SK-N-MC (cell line): ENCODE data around the gene PLEKHA3.

Experiments
- DNase-seq: peaks from one replicate; pipeline ENCODE4 v3.0.0-alpha.2; 2011; ENCODE audit warnings: low read depth, low spot score
- H3K27ac ChIP-seq: fragments of 200-600 bp; sonication (generic); 2 replicates; pipeline ENCODE4 v1.5.1; 2016; ENCODE audit warnings: mixed run types
- H3K36me3 ChIP-seq: fragments of 200-600 bp; sonication (generic); 2 replicates; pipeline ENCODE4 v1.6.1; 2017; ENCODE audit warnings: antibody characterized with exemption, low read length, mixed read lengths; ENCODE audit not compliant: insufficient read depth
- H3K4me3 ChIP-seq: fragments of 200-600 bp; sonication (generic); 2 replicates; pipeline ENCODE4 v1.5.1; 2016
- H3K9ac ChIP-seq: fragments of 200-600 bp; sonication (generic); 2 replicates; pipeline ENCODE4 v1.8.0; 2017; ENCODE audit warnings: mixed run types, mixed read lengths; ENCODE audit not compliant: insufficient read length
- H3K9me3 ChIP-seq: fragments of 200-600 bp; sonication (generic); 2 replicates; pipeline ENCODE4 v1.6.1; 2017; ENCODE audit warnings: low read depth, mild to moderate bottlenecking, antibody characterized with exemption, low read length, moderate library complexity, mixed read lengths
- EZH2 ChIP-seq: fragments of 200-600 bp; sonication (generic); IDR thresholded peaks from one replicate; pipeline ENCODE4 v1.6.1; 2017; ENCODE audit warnings: antibody characterized with exemption
- FOXP2 ChIP-seq: optimal IDR thresholded peaks from 2 replicates; pipeline ENCODE3; 2011; ENCODE audit warnings: mild to moderate bottlenecking, moderate library complexity; ENCODE audit not compliant: insufficient read depth; ENCODE audit errors: extremely low read length, control extremely low read depth
- POLR2AphosphoS5 ChIP-seq: IDR thresholded peaks from 2 replicates; pipeline ENCODE4 v1.6.1; 2012; ENCODE audit warnings: mild to moderate bottlenecking, low read depth, low read length, borderline replicate concordance

The PLEKHA3 gene

GRCh38 chr2:178480227-178481181 is at the start of gene PLEKHA3:
Gene PLEKHA3, plus strand, starts transcription at chr2:178480457. Its CDS starts 413 bp downstream, at chr2:178480870.
- Histone ChIP-seq H3K9ac (peak within 1 kb of the TSS; percentile 75), H3K36me3 (no peaks in the 10 kb centered on the region), H3K27ac (peak within 1 kb of the TSS; percentile 22; the same call in 1 of the 2 replicates), H3K4me3 (peak within 1 kb of the TSS; percentile 79), H3K9me3 (no peaks in the 10 kb centered on the region)
- TF ChIP-seq FOXP2: no peak
- TF ChIP-seq POLR2AphosphoS5: peak; percentile 57
- DNase-seq: no peak

GRCh38 chr2:178436662-178437061 is 43.6 kb upstream of the PLEKHA3 start:
- TF ChIP-seq EZH2 (no peak), FOXP2 (no peak), POLR2AphosphoS5 (no peak)
- H3K36me3 ChIP-seq: peaks cover 81% of the 10 kb centered on the region
- no peak for DNase-seq
- H3K9ac ChIP-seq: no peak overlapping the region
- no peak overlapping the region for H3K27ac ChIP-seq
- no peak overlapping the region for H3K4me3 ChIP-seq
- H3K9me3 ChIP-seq: no peaks in the 10 kb centered on the region

GRCh38 chr2:178441426-178441825 is 38.8 kb upstream of the PLEKHA3 start:
- Histone ChIP-seq H3K9ac (no peak overlapping the region), H3K36me3 (peaks cover 83% of the 10 kb centered on the region), H3K9me3 (no peaks in the 10 kb centered on the region), H3K27ac (no peak overlapping the region), H3K4me3 (no peak overlapping the region)
- DNase-seq: no peak
- no peak for TF ChIP-seq FOXP2
- TF ChIP-seq EZH2: no peak
- TF ChIP-seq POLR2AphosphoS5: no peak

GRCh38 chr2:178448968-178449661 is 31.1 kb upstream of the PLEKHA3 start:
- no peak overlapping the region for H3K27ac ChIP-seq
- peaks cover 44% of the 10 kb centered on the region for H3K36me3 ChIP-seq
- H3K4me3 ChIP-seq: peak overlapping the region; percentile 98; the same call in 1 of the 2 replicates
- TF ChIP-seq FOXP2 (no peak), EZH2 (no peak)
- no peak for DNase-seq
- H3K9me3 ChIP-seq: no peaks in the 10 kb centered on the region
- peak overlapping the region; percentile 98 for H3K9ac ChIP-seq

- H3K27ac ChIP-seq: no peak overlapping the region
- peak overlapping the region; percentile 98 for H3K4me3 ChIP-seq
- peak overlapping the region; percentile 98 for H3K9ac ChIP-seq
- TF ChIP-seq POLR2AphosphoS5: no peak
- TF ChIP-seq FOXP2: no peak
- DNase-seq: no peak
- H3K9me3 ChIP-seq: no peaks in the 10 kb centered on the region
- H3K36me3 ChIP-seq: peaks cover 36% of the 10 kb centered on the region
These were observed 30.3 kb upstream of the PLEKHA3 start for GRCh38 chr2:178449700-178450523.

GRCh38 chr2:178450524-178450773 is 29.8 kb upstream of the PLEKHA3 start:
- Histone ChIP-seq H3K4me3 (peak overlapping the region; percentile 98), H3K9me3 (no peaks in the 10 kb centered on the region), H3K9ac (peak overlapping the region; percentile 98), H3K27ac (no peak overlapping the region), H3K36me3 (peaks cover 30% of the 10 kb centered on the region; the same call in 1 of the 2 replicates)
- TF ChIP-seq FOXP2: no peak
- no peak for TF ChIP-seq POLR2AphosphoS5
- no peak for TF ChIP-seq EZH2
- DNase-seq: no peak

- peak; percentile 55 for DNase-seq
- Histone ChIP-seq H3K4me3 (peak within 1 kb of the TSS; percentile 98), H3K27ac (peak within 1 kb of the TSS; percentile 91), H3K9ac (peak within 1 kb of the TSS; percentile 98), H3K36me3 (peaks cover 26% of the 10 kb centered on the region; the same call in 1 of the 2 replicates), H3K9me3 (no peaks in the 10 kb centered on the region)
- TF ChIP-seq POLR2AphosphoS5 (peak; percentile 92), FOXP2 (no peak)
These were observed 29.3 kb upstream of the PLEKHA3 start, which contains the start of the genes PJVK and PRKRA for GRCh38 chr2:178450774-178451525. Gene PJVK, plus strand, starts transcription at chr2:178451378. Its CDS starts 2,032 bp downstream, at chr2:178453410. Gene PRKRA, minus strand, starts transcription at chr2:178451175. Its CDS starts 145 bp downstream, at chr2:178451030.
